HL-60/S4 treated with retinoic acid at 250 ng/mL for 4 days and 3 days (cell line): ENCODE measurements around the gene RPSA.
"Not testable (repeated sequence)": the region's sequence is repeated elsewhere in the genome, so short reads cannot be mapped to it uniquely, and the experiment has no call there.

Experiments
- in situ Hi-C: fragments of 300-500 bp; cut with MboI; formaldehyde crosslinking; loops from 2 replicates; pipeline ENCODE4 v1.7.0; 2022; ENCODE audit warnings: low sequenced_read_pairs

RPSA gene

GRCh38 chr3:39415983-39416382, 9.5 kb downstream of the RPSA start:
- in situ Hi-C loops = no loop called here

- in situ Hi-C loops = not testable (repeated sequence)
Measured at GRCh38 chr3:39416998-39417397, 10.5 kb downstream of the RPSA start.

DNA sequence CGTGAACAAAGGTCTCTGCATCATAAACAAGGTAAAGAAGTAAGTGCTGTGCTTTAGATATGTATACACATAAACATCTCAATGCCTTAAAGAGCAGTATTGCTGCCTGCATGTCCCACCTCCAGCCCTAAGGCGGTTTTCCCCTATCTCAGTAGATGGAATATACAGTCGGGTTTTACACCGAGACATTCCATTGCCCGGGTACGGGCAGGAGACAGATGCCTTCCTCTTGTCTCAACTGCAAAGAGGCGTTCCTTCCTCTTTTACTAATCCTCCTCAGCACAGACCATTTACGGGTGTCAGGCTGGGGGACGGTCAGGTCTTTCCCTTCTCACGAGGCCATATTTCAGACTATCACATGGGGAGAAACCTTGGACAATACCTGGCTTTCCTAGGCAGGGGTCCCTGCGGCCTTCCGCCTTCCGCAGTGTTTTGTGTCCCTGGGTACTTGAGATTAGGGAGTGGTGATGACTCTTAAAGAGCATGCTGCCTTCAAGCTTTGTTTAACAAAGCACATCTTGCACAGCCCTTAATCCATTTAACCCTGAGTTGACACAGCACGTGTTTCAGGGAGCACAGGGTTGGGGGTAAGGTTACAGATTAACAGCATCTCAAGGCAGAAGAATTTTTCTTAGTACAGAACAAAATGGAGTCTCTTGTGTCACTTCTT, 12.2 kb downstream of the RPSA start:
- in situ Hi-C loops = not testable (repeated sequence)

DNA sequence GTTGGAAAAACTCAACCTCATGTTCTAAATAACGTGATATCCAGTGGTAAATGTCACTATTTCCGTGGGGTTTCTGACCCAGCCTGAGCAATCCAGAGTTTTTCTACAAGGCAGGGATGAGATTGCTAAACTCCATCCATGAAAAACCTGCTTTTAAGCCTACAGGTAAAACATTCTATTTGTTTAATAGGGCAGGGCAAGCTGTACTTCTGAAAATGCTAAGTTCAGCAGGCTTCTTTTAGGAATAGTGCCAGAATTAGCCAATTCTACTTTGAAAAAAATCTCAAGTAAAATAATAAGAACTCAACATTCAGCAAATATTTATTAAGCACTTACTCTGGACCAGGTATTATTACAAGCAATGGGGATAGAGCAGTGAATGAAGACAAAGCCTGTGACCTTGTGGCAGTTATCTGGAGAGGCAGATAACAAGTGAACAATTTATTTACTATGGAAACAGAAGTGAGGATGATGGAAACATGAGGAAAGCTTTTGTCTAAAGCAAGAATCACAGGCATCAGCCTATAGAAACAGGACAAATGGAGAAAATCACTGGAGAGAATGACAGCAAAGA, 13.3 kb downstream of the RPSA start:
- in situ Hi-C loops = no loop called here

GRCh38 chr3:39420543-39420942, 14.0 kb downstream of the RPSA start:
- in situ Hi-C loops = no loop called here

DNA sequence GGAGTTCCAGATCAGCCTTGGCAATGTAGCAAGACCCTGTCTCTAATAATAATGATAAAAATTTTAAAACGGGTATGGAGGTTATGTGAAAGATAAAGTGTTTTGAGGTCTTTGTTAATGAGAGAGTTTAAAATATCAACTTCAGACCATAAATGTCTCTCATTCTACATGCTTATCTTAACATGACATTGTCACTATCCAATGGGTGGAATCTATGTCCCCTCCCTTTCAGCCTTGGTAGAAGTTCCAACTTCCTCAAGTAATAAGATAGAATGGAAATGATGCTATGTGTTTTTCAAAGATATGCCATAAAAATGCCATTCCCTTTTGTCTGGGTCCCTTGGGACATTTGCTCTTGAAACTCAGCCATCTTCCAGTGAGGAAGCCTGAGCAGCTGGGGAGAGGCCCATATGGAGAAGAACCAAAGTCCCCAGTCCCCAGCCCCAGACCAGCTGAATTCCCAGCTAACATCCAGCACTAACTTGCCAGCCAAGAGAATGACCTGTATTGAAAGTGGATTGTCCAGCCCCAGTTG, 17.0 kb downstream of the RPSA start:
- in situ Hi-C loops = no loop called here

DNA sequence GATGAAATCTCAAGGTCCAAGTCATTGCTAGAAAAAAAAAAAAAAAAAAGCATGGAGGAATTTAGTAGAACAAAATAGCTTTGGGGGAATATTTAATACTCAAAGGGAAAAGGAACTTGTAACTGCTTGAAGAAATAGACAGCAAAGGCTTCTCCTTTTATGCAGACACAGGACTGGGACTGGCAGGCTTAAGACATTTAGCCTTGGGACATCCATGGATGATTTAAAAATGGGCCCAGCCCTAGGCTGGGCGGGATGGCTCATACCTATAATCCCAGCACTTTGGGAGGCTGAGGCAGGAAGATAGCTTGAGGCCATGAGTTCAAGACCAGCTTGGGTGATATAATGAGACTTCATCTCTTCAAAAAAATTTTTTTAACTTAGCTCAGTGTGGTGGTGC, 19.8 kb downstream of the RPSA start:
- in situ Hi-C loops = no loop called here

GRCh38 chr3:39427506-39427905, 21.0 kb downstream of the RPSA start:
- in situ Hi-C loops = no loop called here

- in situ Hi-C loops = no loop called here
Measured at GRCh38 chr3:39428745-39429201, 22.3 kb downstream of the RPSA start.

- in situ Hi-C loops = no loop called here
Measured at GRCh38 chr3:39429466-39429865, 22.9 kb downstream of the RPSA start.

DNA sequence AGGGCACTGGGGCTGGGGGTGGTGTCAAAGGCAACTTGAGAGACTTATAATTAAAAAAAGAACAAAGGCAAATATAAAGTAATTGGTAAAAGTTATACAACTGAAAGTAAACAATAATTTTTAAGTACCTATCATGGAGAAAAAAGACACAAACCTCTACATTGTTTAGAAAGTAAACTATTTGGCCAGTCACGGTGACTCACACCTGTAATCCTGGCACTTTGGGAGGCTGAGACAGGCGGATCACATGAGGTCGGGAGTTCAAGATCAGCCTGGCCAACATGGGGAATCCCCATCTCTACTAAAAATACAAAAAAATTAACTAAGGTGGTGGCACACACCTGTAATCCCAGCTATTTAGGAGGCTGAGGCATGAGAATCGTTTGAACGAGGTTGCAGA, 25.8 kb downstream of the RPSA start:
- in situ Hi-C loops = no loop called here

DNA sequence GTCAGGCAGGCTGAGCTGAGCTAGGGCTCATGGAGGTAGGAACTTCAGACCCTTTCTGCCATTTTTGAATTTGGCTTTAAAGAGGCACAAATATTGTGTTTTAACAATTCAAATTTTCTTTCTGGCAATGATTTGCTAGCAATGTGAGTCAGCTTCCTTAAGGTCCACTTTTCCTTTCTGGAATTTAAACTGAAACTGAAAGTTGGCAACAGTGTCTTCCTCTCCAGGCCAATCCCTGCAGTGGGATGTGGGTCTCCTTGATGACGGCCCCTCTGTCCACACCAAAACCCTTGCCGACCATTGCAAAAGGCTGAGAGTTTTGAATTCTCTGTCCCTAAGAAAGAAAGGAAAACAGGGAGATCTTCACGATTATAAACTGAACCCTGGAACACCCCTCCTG, 27.1 kb downstream of the RPSA start:
- in situ Hi-C loops = no loop called here

DNA sequence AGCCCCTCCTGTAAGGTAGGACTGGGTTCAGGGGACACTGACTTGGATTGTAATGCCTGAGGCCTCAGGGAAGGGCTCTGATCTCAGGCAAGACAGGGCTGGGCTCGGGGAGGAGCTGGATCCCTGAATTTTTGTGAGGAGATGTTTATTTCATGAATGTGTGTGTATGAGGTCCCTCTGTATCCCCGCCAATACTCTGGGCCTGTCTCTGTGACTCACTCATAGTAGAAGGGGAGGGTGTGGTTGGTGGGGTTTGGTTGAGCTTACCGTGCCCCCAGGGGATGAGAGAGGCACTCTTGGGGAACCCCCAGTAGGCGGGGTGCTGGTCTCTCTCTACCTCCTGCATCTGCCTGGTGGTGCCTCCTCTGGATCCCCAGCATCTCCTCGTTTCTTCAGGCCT, 28.1 kb downstream of the RPSA start:
- in situ Hi-C loops = no loop called here

DNA sequence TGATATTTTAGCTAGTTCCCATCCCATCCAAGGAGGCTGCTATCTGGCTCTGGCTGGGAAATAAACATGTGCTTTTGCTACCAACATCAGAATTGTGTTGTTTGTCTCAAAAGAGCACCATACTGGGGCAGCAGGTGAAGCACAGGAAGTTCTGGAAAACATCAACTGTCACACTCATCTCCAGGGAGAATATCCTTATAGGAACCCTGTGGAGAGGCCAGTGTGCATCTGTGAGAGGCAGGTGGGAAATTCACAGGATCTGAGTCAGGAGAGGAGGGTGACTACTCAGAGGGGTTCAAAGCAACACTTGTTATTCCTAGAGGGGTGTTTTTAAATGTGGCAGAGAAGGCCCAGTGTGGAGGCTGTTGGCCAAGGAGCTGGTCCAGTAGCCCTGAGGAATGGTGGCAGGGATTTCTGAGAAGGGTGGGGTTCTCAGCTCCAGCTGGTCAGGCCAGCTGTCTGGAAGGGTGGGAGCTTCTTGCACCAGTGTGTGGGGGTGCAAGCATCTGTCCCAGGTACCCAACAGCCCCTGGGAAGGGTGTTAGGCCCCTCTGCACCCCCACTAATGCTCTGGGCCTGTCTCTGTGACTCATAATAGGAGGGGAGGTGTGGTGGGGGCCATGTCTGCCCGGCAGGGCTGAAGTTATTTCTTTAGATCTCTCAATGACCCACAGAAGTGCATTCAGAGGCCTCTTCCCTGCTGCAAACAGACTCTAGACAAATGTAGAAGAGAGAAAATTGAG, 28.7 kb downstream of the RPSA start:
- in situ Hi-C loops = no loop called here

DNA sequence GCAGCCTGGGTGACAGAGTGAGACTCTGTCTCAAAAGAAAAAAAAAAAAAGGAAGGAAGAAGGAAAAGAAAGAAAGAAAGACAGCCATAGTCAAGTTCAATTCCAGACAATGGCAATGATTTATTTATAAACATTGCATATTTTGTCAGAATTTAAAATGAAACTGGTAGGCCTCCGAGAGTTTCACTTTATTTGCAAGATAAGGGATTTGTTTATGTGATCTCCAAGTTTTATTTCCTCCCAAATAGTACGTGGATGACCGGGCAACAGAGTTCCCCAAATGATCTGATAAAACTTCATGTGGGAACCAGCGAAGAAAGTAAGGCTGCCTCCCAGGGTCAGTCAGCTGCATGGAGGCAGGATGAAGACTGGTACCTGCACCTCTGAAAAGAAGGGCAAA, 32.4 kb downstream of the RPSA start:
- in situ Hi-C loops = no loop called here

DNA sequence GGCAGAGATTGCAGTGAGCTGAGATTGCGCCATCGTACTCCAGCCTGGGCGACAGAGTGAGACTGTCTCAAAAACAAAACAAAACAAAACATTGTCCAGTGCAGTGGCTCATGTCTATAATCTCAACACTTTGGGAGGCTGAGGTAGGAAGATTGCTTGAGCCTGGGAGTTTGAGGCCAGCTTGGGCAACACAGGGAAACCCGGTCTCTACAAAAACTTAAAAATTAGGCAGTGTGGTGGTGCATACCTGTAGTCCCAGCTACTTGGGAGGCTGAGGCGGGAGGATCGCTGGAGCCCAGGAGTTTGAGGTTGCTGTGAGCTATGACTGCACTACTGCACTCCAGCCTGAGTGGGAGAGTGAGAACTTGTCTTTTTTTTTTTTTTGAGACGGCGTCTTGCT, 33.8 kb downstream of the RPSA start:
- in situ Hi-C loops = no loop called here

DNA sequence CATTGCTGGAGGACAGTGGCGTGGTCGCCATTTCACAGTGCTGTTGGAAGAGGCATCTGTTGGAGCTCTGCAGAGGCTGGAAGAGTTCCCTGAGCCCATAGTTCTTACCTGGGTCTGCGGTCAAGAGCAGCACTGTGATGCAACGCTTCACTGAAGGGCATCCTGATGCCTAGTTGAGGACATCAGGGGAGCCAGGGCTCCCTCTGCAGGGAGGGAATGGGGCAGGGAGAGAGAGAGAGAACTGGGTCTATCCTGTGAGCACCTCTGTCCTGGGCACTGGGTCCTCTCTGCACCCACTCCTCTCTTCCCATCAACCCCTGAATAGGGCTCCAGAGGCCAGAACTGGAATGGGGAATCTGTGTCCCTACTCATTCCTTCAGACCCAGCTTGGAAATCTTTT, 37.0 kb downstream of the RPSA start:
- in situ Hi-C loops = no loop called here

DNA sequence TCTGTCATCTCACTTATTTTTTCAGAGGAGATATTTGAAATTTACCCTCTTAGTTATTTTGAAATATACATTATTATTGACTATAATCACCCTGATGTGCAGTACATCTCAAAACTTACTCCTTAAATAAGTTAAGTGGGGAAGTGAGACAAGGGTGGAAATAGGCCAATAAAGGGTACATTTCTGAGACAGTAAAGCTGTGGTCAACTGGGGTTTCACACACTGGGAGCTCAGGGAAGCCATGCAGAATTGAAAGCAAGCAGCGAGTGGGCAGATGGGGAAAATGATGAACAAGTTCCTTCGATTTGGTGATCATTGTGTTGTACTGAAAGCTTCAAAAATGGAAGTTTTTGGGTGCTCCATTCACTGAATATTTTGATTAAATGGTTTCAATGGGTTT, 39.4 kb downstream of the RPSA start:
- in situ Hi-C loops = no loop called here

- in situ Hi-C loops = no loop called here
Measured at GRCh38 chr3:39446444-39446843, 39.9 kb downstream of the RPSA start.

DNA sequence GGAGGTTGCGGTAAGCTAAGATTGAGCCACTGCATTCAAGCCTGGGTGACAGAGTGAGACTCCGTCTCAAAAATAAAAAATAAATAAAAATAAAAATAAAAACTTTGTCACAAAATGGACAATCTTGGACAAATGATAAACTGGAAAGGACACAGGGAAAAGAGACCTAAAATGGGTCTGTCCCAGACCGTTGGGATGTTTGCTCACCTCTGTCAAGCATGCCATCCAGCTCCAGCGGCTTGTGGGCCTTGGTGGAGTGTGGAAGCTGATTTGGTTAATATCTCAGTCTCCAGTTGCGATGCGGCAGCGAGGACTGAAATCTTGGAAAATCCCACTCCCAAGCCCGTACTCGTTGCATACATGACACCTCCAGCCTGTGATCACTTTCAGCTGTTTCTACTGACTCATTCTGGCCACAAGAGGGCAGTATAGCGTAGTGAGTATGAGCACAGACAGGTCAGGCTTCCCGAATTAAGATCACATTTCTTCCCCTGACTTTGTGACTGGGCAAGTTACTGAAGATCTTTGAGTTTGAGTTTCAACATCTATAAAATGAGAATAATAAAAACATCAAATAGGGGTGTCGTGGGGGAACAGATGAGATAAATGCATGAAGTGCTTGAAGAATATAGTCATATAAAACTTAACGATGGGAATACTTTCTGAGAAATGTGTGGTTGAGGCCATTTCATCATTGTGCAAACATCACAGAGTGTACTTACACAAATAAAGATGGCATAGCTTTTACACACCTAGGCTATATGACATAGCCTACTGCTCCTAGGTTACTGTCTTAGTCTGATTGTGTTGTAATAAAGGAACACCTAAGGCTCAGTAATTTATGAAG, 41.3 kb downstream of the RPSA start:
- in situ Hi-C loops = no loop called here
